NCI-H748 treated with DMSO at 0.1 percent for 48 hours (cell line): ENCODE results near the gene HAP1.
A peak's percentile ranks its signal among the peaks of the same experiment; 100 is the strongest.
"Not testable (repeated sequence)": the region's sequence is repeated elsewhere in the genome, so short reads cannot be mapped to it uniquely, and the experiment has no call there.

Experiments used
- DNase-seq: peaks from one replicate; lab custom pipeline; 2025; lab: John Stamatoyannopoulos, UW

The HAP1 gene

DNA sequence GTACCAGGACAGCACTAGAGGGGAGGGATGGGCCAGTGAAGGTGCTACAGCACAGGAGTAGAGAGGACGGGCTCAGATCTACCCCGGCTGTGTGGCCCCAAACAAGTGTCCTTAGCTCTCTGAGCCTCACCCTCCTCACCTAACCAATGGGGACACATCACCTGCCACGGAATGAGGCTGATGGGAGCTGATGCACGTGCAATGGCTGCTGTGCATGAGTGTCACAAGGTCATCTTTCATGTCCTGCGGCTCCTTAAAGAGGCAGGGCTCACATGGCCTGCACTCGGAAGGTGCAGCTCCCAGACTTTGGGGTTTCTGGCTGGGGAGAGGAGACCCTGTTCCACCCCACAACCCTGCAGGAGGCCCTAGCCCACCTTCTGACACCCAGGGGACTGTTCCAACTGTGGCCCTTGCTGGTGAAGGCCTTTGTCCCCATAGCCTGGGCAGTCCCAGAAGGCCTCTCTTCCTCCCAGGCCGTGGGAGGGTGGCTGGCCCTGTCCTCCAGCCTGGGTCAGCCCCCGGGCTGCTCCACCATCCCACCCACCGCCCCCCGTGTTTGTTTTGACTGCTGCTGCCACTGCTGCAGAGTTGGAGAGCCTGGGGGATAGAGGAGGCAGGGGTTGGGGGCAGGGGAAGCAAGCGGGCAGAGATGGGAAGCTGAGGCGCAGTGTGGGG, 10.5 kb downstream of the HAP1 start:
- no peak for DNase-seq

DNA sequence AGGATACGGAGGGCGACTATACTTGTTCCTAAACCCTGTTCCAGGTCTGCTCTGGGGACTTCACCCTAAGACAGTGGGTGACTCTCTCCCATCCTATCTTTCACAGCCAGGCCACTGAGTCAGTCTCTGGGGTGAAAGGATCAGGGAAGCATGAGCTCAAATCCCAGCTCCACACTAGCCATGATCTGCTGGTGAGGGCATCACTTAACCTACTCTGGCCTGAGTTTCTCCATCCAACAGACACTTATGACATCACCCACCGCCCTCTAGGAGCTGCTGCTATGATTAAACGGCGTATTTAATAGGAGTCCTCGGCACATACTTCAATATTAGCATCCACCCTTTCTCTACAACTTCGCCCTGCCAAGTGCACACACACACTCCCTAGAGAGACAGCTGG, 12.2 kb downstream of the HAP1 start:
- DNase-seq, result no peak

DNA sequence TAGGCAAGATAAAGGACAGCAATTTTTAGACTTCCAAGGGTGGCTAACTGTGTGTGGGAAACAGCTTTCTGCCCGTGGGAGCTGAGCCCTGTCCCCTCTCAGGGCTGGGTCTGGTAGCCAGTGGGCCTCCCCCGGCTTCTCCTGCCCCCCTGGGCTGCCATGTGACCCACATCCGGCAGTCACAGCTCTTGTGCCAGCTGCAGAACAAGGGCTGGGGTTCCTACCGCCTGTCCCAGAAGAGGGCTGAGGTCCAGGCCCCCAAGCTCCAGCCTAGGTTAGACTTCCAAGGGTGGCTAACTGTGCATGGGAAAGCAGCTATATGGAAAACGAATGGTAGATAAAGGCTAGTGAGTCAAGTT, 16.2 kb downstream of the HAP1 start:
- no peak for DNase-seq

DNA sequence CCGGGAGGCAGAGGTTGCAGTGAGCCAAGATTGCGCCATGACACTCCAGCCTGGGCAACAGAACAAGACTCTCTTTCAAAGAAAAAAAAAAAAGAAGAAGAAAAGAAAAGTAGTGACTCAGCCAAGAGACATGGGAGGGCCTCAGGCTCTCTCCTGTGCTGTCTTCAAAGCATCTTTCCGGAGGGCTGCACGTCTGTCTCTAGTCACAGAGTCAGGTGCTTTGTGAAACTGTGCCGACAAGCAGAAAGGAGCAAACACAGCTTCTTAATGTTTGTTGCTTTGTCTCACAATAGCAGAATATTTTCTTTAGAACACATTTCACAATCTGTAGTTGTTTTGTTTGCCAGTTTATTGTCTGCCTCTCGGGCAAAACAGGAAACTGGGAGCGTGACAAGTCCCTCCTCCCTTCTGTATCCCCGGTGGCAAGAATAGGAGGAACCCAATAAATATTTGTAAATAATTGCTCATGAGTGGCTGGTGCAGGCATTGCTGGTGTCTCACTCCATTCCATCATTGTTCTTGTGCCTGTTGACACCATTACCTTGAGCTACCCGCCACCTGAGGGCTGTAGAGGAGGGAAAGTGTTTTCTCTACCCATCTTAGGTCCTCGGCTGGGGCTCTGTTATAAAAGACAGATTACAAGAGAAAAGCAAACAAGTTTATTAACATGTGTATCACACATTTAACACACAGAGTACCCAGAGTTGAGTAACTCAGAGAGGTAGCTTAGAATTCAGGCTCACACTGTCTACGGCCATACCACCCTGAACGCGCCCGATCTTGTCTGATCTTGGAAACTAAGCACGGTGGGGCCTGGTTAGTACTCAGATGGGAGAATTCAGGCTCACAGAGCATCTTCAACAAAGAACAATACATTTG, 16.8 kb downstream of the HAP1 start:
- DNase-seq, result no peak

DNA sequence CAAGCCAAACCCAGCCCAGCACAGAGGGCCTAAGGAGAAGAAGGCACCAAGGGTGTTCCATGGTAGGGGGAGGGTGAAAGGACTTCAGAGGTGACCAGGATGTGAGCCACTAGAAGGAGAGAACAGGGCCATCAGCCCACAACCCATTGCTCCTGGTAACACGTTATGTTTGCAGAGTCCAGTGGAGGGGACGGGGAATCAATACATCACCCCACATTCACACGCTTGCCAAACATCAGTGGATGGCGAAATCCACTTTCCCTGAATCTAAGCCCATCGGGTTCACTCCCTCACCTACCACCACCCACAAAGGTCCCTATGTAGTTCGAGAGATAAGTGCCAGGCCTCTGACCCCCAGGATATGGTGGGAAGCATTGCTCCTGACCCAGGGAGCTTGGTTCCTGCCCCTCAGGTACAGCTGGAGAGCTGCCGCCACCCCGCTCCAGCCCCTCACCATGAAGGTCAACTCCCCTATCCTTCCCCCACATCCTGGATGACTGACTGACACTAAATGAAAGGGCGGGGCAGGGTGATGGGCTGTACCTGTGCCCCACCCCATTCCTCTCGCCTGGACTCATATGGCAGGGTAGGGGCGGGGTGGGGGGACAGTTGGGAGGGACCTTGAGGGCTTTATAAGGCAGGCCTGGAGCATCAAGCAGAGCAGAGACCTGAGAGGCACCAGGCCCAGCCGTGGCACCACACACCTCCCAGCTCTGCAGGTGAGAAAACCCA, 22.6 kb downstream of the HAP1 start, which contains the start of gene GAST:
Gene GAST (plus strand): TSS at position 663 of the 732 bp plus-strand sequence. CDS start 3,106 bp downstream, outside the sequence.
- DNase-seq, result no peak

DNA sequence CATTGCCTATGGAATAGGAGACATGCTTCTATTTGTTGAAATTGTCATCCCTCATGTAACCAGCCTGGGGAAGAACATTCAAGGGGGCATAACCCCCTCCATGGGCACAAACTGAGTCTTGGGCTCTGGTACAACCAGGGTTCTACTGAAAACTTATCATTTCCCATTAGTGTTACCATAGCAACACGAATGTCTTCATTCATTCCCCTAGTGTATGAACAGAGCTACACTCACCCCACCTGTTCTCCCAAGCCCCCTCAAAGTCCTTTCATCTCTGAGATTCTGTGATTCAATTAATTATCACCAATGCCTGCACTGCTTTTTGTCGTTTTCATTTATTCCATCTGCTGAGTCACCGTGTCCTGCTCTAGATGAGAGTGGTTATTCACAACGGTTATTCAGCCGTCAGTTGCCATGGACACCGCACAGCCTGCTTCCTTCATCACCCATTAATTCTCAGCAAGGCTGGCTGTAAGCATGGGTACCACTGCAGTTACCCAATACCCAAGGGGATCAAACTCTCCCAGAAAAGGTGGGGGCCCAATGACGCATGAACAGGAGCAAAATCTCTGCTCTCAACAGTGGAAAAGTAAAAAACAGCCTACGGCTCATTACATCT, 23.9 kb downstream of the HAP1 start:
- DNase-seq, result peak; percentile 70

DNA sequence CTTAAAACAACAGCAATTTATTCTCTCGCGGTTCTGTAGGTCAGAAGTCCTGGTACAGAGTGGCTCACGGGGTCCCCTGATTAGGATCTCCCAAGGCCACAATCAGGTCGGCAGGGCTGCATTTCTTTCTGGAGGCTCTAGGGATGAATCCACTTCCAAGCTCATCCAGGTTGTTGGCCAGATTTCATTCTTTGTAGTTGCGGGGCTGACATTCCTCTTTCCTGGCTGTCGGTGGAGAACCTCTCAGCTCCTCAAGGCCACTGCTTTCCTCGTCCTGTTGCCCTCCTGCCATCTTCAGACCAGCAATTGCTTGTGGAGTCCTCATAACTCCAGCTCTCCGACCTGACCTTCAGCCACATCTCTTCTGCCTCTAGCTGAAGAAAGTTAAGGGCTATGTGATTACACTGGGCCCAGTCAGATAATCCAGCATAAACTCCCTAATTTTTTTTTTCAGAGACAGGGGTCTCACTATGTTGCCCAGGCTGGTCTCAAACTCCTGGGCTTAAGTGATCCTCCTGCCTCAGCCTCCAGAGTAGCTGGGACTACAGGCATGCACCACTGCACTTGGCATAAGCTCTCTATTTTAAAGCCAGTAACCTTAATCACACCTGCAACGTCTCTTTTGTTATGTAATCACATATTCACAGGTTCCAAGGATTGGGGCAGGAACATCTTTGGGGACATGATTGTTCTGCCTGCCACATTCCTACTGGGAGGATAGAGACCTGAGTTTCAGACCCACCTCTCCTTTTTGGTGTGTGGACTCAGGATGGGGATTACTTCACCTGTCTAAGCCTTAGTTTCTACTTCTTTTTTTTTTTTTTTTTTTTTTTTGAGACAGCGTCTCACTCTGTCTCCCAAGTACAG, 26.4 kb downstream of the HAP1 start:
- DNase-seq, result no peak

DNA sequence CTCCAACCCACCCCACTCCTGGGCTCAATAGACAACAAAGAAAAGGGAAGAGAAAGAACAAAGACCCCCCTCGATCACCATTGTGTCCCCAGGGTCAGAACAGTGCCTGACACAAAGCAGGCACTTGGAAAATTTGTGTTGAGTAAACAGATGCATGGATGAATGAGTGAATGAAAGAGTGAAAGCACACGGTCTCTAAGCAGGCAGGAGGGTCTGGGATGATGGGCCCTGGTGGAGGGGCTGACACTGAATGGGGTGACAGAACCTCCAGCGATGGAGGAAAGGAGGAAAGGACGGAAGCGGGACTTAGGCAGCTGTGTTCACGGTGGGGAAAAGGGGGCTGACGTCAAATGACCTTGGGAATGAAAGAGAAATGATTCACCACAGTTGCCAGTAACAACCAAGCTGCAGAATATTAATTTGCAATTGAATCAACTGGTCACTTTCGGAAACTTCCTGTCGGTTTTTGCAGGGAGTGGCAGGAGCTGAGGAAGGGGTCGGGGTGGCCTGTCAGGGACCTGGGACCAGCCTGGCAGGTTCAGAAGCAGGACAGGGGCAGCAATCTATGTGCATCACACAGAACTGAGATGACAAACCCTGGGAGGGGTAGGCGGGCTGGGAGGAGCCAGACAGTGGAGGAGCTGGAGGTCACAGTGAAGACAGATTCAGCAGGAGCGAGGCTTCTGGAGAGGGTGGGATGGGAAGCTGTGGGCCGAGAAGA, 29.0 kb downstream of the HAP1 start:
- DNase-seq, result no peak

DNA sequence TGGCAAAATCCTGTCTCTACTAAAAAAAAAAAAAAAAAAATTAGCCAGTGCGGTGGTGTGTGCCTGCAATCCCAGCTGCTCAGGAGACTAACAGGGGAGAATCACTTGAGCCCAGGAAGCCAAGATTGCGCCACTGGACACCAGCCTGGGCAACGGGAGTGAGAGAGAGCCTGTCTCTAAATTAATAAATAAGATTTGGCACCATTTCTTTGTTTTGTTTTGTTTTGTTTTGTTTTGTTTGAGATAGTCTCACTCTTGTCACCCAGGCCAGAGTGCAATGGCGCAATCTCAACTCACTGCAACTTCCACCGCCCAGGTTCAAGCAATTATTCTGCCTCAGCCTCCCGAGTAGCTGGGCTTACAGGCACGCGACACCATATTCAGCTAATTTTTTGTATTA, 31.7 kb downstream of the HAP1 start:
- DNase-seq, result no peak

DNA sequence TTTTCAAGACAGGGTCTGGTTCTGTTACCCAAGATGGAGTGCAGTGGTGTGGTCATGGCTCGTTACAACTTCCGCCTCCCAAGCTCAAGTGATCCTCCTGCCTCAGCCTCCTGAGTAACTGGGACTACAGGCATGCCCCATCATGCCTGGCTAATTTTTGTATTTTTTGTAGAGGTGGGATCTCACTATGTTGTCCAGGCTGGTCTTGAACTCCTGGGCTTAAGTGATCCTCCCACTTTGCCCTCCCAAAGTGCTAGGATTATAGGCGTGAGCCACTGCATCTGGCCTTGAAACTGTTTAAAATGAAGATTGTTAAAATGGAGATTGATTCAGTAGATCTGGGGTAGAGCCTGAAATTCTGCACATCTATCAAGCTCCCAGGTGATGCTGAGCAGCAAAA, 33.6 kb downstream of the HAP1 start:
- DNase-seq, result not testable (repeated sequence)

DNA sequence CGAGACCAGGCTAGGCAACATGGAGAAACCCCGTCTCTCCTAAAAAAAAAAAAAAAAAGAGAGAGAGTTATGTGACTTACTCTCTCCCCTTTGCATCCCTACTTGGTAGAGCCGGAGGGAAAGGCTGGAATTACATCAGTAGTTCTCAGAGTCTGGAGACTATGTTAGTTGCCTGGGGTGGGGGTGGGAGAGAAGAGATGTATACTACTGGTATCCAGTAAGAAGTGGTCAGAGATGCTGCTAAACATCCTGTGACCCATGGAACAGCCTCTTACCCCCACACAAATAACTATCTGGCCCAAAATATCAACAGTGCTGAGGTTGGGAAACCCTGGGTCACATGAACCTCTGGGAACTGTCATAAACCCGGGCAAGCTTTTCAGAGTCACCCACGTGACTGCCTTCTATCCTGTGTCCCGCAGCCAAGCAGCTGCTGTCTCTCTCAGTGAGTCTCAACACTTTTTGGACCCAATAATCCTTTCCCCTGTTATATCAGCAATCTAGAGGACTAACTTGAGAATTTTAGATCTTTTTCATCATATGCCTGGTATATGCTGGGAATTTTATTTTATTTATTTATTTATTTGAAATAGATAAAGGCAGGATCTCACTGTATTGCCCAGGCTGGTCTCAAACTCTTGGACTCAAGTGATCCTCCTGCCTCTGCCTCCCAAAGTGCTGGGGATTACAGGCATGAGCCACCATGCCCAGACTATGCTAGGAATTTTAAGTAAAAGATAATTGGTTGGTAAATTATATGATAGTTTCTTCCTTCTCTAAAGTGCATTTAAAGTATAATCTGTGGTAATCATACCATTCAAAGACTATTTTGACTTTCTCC, 37.1 kb downstream of the HAP1 start:
- no peak for DNase-seq

DNA sequence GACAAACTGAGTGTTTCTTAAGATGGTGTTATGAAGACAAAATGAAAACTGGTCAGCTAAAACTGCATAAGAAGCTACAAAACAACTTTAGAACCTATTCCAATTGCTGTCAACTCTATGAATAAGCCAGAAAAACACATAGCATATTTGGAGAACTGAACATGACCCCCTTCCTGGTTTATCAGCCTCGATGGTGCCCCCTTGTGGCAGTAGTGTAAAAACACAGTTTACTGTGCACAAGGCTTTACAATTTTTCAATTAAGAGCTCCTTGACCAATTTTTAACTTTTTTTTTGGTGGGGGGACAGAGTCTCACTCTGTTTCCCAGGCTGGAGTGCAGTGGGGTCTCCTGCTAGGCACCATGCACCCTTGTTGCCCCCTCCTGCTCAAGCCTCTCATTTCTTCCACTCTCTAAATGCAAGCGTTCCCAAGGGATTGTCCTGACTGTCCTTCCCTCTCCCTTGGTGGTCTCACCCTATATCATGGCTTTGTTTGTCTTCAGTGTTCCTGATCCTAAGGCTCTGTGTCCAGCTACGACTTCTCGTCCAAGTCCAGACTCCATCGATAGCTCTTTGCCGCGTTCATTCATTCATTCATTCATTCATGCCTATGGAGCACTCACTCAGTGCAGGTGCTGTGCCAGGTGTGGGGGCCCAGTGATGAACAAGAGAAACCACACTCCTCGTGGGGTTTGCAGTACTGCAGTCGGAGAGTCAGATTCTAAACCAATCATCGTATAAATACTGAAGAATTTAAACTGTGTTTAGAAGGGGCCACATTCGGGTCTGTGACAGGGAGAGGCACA, 38.3 kb downstream of the HAP1 start:
- DNase-seq, result peak; percentile 21

DNA sequence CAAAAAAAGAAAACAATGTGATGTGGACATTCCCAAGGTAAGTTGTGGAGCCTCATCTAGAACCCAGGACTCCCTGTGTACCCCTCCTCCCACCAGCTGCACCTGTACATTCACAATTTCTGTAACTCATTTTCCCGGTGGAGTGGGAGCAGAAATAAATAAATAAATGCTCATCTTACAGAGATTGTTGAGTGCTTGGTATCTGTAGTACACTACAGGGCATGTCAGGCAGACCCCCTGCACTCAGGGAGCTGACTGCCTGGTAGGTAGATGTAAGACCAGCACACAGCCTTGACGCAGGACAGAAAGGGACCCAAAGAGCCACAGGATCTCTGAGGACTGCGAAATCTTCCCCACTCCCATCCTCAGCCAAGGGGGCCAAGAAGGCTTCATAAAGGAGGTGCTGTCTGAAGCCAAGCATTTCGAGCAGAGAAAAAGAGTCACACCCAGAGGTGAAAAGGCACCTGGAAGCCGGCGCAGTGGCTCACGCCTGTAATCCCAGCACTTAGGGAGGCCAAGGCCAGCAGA, 39.2 kb downstream of the HAP1 start:
- no peak for DNase-seq

DNA sequence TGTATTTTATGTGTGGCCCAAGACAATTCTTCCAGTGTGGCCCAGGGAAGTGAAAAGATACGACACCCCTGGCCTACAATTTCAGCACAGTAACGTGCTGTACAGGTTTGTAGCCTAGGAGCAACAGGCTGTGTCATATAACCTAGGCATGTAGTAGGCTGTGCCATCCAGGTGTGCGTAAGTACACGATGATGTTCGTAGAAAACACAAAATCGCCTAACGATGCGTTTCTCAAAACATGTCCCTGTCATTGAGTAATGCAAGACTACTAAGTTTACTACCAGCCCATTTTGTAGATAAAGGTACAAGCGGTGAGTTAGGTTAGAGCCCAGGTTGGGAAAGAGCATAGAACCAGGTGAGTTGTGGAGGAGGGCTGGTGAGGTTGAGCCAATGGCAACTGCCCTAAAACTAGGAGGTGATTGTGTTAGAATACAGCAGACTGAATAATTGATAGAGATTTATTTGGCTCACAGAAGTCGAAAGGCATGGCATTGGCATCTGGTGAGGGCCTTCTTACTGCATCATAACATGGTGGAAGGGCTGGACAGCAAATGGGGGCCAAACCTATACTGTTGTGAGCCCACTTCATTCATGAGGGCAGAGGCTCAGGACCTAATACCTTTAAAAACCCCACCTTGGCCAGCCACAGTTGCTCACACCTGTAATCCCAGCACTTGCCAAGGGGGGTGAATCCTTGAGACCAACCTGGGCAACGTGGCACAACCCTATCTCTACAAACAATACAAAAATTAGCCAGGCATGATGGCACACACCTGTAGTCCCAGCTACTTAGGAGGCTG, 41.5 kb downstream of the HAP1 start:
- no peak for DNase-seq

DNA sequence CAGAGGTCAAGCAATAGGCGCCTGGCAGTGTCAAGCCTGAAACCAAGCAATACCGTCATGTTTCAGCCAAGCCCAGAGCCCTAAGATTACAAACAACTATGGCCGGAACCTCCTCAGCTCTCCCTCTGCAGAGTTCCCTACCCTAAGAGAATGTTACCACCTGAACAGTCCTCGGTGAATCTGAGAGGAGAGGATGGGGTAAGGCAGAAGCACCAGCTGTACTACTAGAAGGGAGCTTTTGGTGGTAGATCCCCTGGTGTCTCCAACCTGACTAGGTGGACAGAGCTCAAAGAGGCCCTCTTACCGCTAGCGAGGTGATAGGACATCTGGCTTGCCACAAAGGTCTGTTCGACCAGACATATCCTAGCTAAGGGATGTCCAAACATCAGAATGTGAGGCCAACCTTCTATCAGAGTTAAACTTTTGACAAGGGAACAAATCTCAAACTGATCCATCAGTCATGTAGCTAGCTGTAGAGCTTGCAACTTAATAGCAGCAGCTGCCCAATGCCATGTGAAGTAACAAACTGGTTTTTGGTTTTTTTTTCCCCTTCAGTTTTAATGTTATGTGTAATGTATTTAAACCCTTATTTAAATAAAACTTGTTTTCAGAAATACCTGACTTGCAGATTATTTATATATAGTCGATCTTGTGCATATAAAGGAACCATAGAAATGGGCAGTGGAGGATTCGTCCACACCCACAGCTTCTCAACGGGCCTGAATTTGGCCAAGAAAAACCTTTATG, 43.2 kb downstream of the HAP1 start:
- no peak for DNase-seq

DNA sequence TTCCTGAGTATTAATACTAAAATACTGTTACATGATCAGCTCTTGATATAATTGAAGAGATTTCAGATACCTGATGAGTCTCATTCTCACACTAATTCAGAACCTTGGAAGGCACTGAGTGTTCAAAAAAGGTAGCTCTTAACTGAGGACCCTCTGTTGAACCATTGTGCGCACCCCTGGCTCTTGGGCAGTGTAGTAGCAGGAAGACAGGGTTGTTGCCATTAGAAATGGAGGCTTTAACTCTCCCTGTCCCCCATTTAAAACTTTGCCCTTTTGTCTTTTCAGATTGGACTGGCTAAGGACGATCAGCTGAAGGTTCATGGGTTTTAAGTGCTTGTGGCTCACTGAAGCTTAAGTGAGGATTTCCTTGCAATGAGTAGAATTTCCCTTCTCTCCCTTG, 43.9 kb downstream of the HAP1 start:
- no peak for DNase-seq
